IMR-90 (cell line): Measurements from ENCODE around the gene KLF16.

Experiments
- BHLHE40 ChIP-seq: fragments of 150-350 bp; IDR thresholded peaks from 2 replicates; pipeline ENCODE4 v1.6.1; 2016; ENCODE audit warnings: mild to moderate bottlenecking, low read depth, low read length
- SMC3 ChIP-seq: fragments of 150-350 bp; IDR thresholded peaks from 2 replicates; pipeline ENCODE4 v1.6.1; 2016; ENCODE audit warnings: low read depth, mild to moderate bottlenecking, antibody characterized with exemption, low read length, moderate library complexity
- TF ChIP-seq, protein P1 (sequence below): conservative IDR thresholded peaks from 2 replicates; pipeline ENCODE4 v1.5.1; 2012; ENCODE audit warnings: mild to moderate bottlenecking, low read depth, low read length, improper control_type of control experiment

DNA sequence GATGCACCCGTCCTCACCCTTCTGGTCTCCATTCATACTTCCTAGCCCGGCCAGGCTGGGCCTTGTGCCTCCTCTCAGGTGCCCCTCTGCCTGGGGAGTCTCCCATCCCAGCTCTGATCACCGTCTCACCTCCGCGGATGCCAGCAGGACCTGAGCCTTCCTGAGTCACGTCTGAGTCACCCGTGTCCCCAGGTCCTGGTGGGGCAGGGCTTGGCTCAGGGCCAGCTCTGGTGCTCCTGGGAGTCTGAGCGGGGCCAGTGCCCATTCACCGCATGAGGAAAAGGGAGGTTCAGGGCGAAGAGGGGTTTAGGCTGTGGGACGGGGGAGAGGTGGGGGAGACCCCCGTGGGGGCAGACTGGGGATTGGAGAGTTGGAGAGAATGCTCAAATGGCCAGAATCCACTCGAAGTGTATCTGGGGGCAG lies 51.9 kb downstream of the KLF16 start:
- TF ChIP-seq, protein P1, sequence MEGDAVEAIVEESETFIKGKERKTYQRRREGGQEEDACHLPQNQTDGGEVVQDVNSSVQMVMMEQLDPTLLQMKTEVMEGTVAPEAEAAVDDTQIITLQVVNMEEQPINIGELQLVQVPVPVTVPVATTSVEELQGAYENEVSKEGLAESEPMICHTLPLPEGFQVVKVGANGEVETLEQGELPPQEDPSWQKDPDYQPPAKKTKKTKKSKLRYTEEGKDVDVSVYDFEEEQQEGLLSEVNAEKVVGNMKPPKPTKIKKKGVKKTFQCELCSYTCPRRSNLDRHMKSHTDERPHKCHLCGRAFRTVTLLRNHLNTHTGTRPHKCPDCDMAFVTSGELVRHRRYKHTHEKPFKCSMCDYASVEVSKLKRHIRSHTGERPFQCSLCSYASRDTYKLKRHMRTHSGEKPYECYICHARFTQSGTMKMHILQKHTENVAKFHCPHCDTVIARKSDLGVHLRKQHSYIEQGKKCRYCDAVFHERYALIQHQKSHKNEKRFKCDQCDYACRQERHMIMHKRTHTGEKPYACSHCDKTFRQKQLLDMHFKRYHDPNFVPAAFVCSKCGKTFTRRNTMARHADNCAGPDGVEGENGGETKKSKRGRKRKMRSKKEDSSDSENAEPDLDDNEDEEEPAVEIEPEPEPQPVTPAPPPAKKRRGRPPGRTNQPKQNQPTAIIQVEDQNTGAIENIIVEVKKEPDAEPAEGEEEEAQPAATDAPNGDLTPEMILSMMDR = no peak
- TF ChIP-seq SMC3 (no peak), BHLHE40 (no peak)
